GM23338 (cell line): ENCODE measurements around the gene EHD2. TPM values are rescaled to one million over a fixed set of nuclear protein-coding genes. Genes with fewer than 3 reads are reported as not detected.

Source experiments
- ATAC-seq: fragments of 200-7000 bp; cut with Tn5 transposase; 3 replicates; pipeline ENCODE4 v1.9.1; 2020
- DNase-seq: peaks from one replicate; pipeline ENCODE4 v3.0.0-alpha.2; 2015; ENCODE audit warnings: low spot score
- H2AFZ ChIP-seq: fragments of 200-600 bp; sonication (generic); 2 replicates; pipeline ENCODE4 v1.8.0; 2016; ENCODE audit warnings: antibody characterized with exemption, mild to moderate bottlenecking, moderate library complexity
- H3F3A ChIP-seq: fragments of 200-600 bp; sonication (generic); replicated peaks from 2 replicates; pipeline ENCODE4 v1.8.0; 2017; ENCODE audit warnings: antibody characterized with exemption, mixed run types, low read depth
- H3K27ac ChIP-seq: fragments of 200-600 bp; sonication (generic); 2 replicates; pipeline ENCODE4 v1.6.1; 2016; ENCODE audit warnings: low read depth
- H3K27me3 ChIP-seq: fragments of 200-600 bp; sonication (generic); 2 replicates; pipeline ENCODE4 v1.8.0; 2016; ENCODE audit warnings: mild to moderate bottlenecking, mixed run types, moderate library complexity; ENCODE audit not compliant: insufficient read depth
- H3K36me3 ChIP-seq: fragments of 200-600 bp; sonication (generic); 2 replicates; pipeline ENCODE4 v1.8.0; 2016; ENCODE audit warnings: mild to moderate bottlenecking; ENCODE audit not compliant: insufficient read depth
- H3K4me1 ChIP-seq: fragments of 200-600 bp; sonication (generic); 2 replicates; pipeline ENCODE4 v1.8.0; 2016; ENCODE audit warnings: mild to moderate bottlenecking, moderate library complexity; ENCODE audit not compliant: insufficient read depth
- H3K4me2 ChIP-seq: fragments of 200-600 bp; sonication (generic); 2 replicates; pipeline ENCODE4 v1.7.1; 2017; ENCODE audit warnings: mixed run types
- H3K4me3 ChIP-seq: fragments of 200-600 bp; sonication (generic); 2 replicates; pipeline ENCODE4 v1.6.1; 2016; ENCODE audit warnings: mixed run types
- H3K79me2 ChIP-seq: fragments of 200-600 bp; sonication (generic); replicated peaks from 2 replicates; pipeline ENCODE4 v1.8.0; 2017; ENCODE audit warnings: mild to moderate bottlenecking; ENCODE audit not compliant: insufficient read depth
- H3K9me2 ChIP-seq: fragments of 200-600 bp; sonication (generic); 2 replicates; pipeline ENCODE4 v1.8.0; 2017; ENCODE audit not compliant: insufficient read depth
- H4K20me1 ChIP-seq: fragments of 200-600 bp; sonication (generic); replicated peaks from 2 replicates; pipeline ENCODE4 v1.8.0; 2017; ENCODE audit warnings: mild to moderate bottlenecking; ENCODE audit not compliant: insufficient read depth
- H3K27ac Mint-ChIP-seq: 2 replicates; pipeline ENCODE4 v1.8.0; 2020; ENCODE audit warnings: inconsistent platforms, mild to moderate bottlenecking, moderate library complexity, mixed read lengths
- H3K27me3 Mint-ChIP-seq: 3 replicates; pipeline ENCODE4 v1.8.0; 2022; ENCODE audit warnings: low read depth, mild to moderate bottlenecking, moderate library complexity, mixed read lengths, inconsistent platforms; ENCODE audit not compliant: insufficient read depth, poor library complexity
- H3K36me3 Mint-ChIP-seq: 3 replicates; pipeline ENCODE4 v1.8.0; 2021; ENCODE audit warnings: low read depth, mild to moderate bottlenecking, inconsistent platforms, moderate library complexity, mixed read lengths
- H3K4me1 Mint-ChIP-seq: 3 replicates; pipeline ENCODE4 v1.8.0; 2020; ENCODE audit warnings: mild to moderate bottlenecking, inconsistent platforms, mixed read lengths
- H3K4me3 Mint-ChIP-seq: 3 replicates; pipeline ENCODE4 v1.8.0; 2021; ENCODE audit warnings: moderate library complexity, mild to moderate bottlenecking, inconsistent platforms, mixed read lengths
- H3K9me3 Mint-ChIP-seq: 3 replicates; pipeline ENCODE4 v1.8.0; 2020; ENCODE audit warnings: moderate library complexity, mild to moderate bottlenecking, inconsistent platforms, mixed read lengths
- CTCF ChIP-seq, 2 experiments: fragments of 200-600 bp in 1 of 2; sonication (generic) in 1 of 2; conservative IDR thresholded peaks; 2 replicates each; pipeline versions ENCODE4 v1.5.1 to v1.6.1; 2016 to 2017; ENCODE audit warnings: antibody characterized with exemption in 2 of 2, low read depth in 2 of 2, mild to moderate bottlenecking in 2 of 2, moderate library complexity in 1 of 2
- ETS1 ChIP-seq: IDR thresholded peaks from 2 replicates; pipeline ENCODE4 v1.6.1; 2016; ENCODE audit warnings: antibody characterized with exemption
- EZH2 ChIP-seq: fragments of 200-600 bp; sonication (generic); IDR thresholded peaks from one replicate; pipeline ENCODE4 v1.8.0; 2017; ENCODE audit warnings: antibody characterized with exemption, mild to moderate bottlenecking, low read depth; ENCODE audit not compliant: unreplicated experiment
- EZH2phosphoT487 ChIP-seq: fragments of 200-600 bp; sonication (generic); IDR thresholded peaks from one replicate; pipeline ENCODE4 v1.8.1; 2018; ENCODE audit warnings: antibody characterized with exemption; ENCODE audit not compliant: unreplicated experiment
- NANOG ChIP-seq: IDR thresholded peaks from 2 replicates; pipeline ENCODE4 v1.6.1; 2016; ENCODE audit warnings: antibody characterized with exemption, borderline replicate concordance
- POLR2AphosphoS5 ChIP-seq: IDR thresholded peaks from 2 replicates; pipeline ENCODE4 v1.6.1; 2016; ENCODE audit warnings: antibody characterized with exemption, low read depth
- ZNF114 ChIP-seq: fragments of 250-450 bp; sonication (Bioruptor Pico); IDR thresholded peaks from 2 replicates; pipeline ENCODE4 v1.5.0; 2020; ENCODE audit warnings: mild to moderate bottlenecking, moderate library complexity
- ZNF331 ChIP-seq: fragments of 250-450 bp; sonication (Bioruptor Pico); IDR thresholded peaks from 2 replicates; pipeline ENCODE4 v1.5.0; 2020; ENCODE audit warnings: low read depth, mild to moderate bottlenecking, moderate library complexity
- ZNF462 ChIP-seq: fragments of 250-450 bp; sonication (Bioruptor Pico); IDR thresholded peaks from 2 replicates; pipeline ENCODE4 v1.5.0; 2020; ENCODE audit warnings: mild to moderate bottlenecking, moderate library complexity
- polyA plus RNA-seq: library from polyadenylated mRNA; unstranded; fragments of >200 nt; fragmentation: Nextera tagmentation; extraction: Ambion mirVana; gene quantifications from 2 replicates; pipeline ENCODE4 v1.2.1, GENCODE V29; 2016
- total RNA-seq: library from RNA; depleted of rRNA; stranded (reverse); fragments of >200 nt; shearing (Covaris generic); gene quantifications from 2 replicates; pipeline ENCODE4 v1.2.3, GENCODE V29; 2014

Gene EHD2
- total and polyA plus RNA-seq, 2 experiments from 2014 or later: 6.6 to 10.8 TPM

DNA sequence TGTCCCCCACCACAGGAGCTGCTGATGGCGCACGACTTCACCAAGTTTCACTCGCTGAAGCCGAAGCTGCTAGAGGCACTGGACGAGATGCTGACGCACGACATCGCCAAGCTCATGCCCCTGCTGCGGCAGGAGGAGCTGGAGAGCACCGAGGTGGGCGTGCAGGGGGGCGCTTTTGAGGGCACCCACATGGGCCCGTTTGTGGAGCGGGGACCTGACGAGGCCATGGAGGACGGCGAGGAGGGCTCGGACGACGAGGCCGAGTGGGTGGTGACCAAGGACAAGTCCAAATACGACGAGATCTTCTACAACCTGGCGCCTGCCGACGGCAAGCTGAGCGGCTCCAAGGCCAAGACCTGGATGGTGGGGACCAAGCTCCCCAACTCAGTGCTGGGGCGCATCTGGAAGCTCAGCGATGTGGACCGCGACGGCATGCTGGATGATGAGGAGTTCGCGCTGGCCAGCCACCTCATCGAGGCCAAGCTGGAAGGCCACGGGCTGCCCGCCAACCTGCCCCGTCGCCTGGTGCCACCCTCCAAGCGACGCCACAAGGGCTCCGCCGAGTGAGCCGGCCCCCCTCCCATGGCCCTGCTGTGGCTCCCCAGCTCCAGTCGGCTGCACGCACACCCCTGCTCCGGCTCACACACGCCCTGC lies 27.8 kb downstream of the EHD2 start (continued):
- TF ChIP-seq NANOG (no peak), CTCF (conservative IDR thresholded peaks at IDR 0.05; ENCODE audit: low read depth in 2 of 2) (no peak), EZH2 (no peak)

GRCh38 chr19:47741544-47742140 lies 28.4 kb downstream of the EHD2 start:
- H3K27me3 ChIP-seq: no peaks in the 10 kb centered on the region
- H3K79me2 ChIP-seq: peaks cover 9% of the 10 kb centered on the region
- ATAC-seq: no peak
- peaks cover 10% of the 10 kb centered on the region for H3K4me1 ChIP-seq
- H3K9me2 ChIP-seq: peaks cover 5% of the 10 kb centered on the region; the same call in 1 of the 2 replicates
- no peak overlapping the region for H2AFZ ChIP-seq
- H4K20me1 ChIP-seq: no peaks in the 10 kb centered on the region; the same call in 1 of the 2 replicates
- Mint-ChIP-seq H3K4me1 (peaks cover 5% of the 10 kb centered on the region; the same call in 1 of the 3 replicates), H3K36me3 (peaks cover 2% of the 10 kb centered on the region), H3K4me3 (no peak overlapping the region), H3K9me3 (no peaks in the 10 kb centered on the region), H3K27me3 (peaks cover 15% of the 10 kb centered on the region), H3K27ac (no peak overlapping the region)
- no peak overlapping the region for H3K4me3 ChIP-seq
- H3F3A ChIP-seq: peaks cover 22% of the 10 kb centered on the region
- H3K27ac ChIP-seq: no peak overlapping the region
- DNase-seq: no peak
- H3K36me3 ChIP-seq: 0 out of 2 replicates have a peak, but pooled peaks cover under 1% of the 10 kb centered on the region
- no peak overlapping the region for H3K4me2 ChIP-seq
- TF ChIP-seq EZH2phosphoT487 (no peak), CTCF (conservative IDR thresholded peaks at IDR 0.05; ENCODE audit: low read depth in 2 of 2) (no peak), ETS1 (no peak), ZNF331 (CRISPR knock-in tag) (no peak), POLR2AphosphoS5 (no peak), ZNF114 (CRISPR knock-in tag) (no peak), ZNF462 (CRISPR knock-in tag) (no peak)
